ENCODE measurements around the gene KLHL3.

- TF ChIP-seq POLR2A (IDR thresholded peaks at IDR 0.05), result no peak
- TF ChIP-seq, protein P1, sequence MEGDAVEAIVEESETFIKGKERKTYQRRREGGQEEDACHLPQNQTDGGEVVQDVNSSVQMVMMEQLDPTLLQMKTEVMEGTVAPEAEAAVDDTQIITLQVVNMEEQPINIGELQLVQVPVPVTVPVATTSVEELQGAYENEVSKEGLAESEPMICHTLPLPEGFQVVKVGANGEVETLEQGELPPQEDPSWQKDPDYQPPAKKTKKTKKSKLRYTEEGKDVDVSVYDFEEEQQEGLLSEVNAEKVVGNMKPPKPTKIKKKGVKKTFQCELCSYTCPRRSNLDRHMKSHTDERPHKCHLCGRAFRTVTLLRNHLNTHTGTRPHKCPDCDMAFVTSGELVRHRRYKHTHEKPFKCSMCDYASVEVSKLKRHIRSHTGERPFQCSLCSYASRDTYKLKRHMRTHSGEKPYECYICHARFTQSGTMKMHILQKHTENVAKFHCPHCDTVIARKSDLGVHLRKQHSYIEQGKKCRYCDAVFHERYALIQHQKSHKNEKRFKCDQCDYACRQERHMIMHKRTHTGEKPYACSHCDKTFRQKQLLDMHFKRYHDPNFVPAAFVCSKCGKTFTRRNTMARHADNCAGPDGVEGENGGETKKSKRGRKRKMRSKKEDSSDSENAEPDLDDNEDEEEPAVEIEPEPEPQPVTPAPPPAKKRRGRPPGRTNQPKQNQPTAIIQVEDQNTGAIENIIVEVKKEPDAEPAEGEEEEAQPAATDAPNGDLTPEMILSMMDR (IDR thresholded peaks at IDR 0.05), result no peak
Measured at GRCh38 chr5:137665678-137666460, 70.0 kb downstream of the KLHL3 start.
